ENCODE data around the gene SYTL5.

GRCh38 chrX:38154818-38155217, 148.5 kb downstream of the SYTL5 start:
- TF ChIP-seq CTCF (IDR thresholded peaks at IDR 0.05) (no peak), POLR2A (IDR thresholded peaks at IDR 0.05) (no peak)

Measured in adrenal gland (tissue), 5 donors.